ENCODE measurements around the gene FGF2. TPM values are rescaled to one million over a fixed set of nuclear protein-coding genes. Genes with fewer than 3 reads are reported as not detected.

Gene FGF2
- total RNA-seq, 4 donors from 2014 or later, result 27.0 to 46.4 (median 32.1) TPM

GRCh38 chr4:122946142-122946541 is 119.5 kb downstream of the FGF2 start:
- H3K36me3 ChIP-seq, result peaks cover 28 to 59% (median 43%) of the 10 kb centered on the region in 4 donors
- intact Hi-C loops (cut with DNase I), result no loop called here
- 97% methylated on average over 1 of the region's 1 CpG for WGBS

More at GRCh38 chr4:122946142-122946541, 119.5 kb downstream of the FGF2 start:
- Histone ChIP-seq H3K27ac (replicated peaks in 1 of 4) (no peak overlapping the region), H3K4me3 (no peak overlapping the region), H3K9me3 (no peaks in the 10 kb centered on the region), H3K27me3 (no peaks in the 10 kb centered on the region), H3K4me1 (no peaks in the 10 kb centered on the region)
- DNase-seq (ENCODE audit: extremely low spot score), result no peak
- TF ChIP-seq, protein P1, sequence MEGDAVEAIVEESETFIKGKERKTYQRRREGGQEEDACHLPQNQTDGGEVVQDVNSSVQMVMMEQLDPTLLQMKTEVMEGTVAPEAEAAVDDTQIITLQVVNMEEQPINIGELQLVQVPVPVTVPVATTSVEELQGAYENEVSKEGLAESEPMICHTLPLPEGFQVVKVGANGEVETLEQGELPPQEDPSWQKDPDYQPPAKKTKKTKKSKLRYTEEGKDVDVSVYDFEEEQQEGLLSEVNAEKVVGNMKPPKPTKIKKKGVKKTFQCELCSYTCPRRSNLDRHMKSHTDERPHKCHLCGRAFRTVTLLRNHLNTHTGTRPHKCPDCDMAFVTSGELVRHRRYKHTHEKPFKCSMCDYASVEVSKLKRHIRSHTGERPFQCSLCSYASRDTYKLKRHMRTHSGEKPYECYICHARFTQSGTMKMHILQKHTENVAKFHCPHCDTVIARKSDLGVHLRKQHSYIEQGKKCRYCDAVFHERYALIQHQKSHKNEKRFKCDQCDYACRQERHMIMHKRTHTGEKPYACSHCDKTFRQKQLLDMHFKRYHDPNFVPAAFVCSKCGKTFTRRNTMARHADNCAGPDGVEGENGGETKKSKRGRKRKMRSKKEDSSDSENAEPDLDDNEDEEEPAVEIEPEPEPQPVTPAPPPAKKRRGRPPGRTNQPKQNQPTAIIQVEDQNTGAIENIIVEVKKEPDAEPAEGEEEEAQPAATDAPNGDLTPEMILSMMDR (IDR thresholded peaks at IDR 0.05), result no peak
- TF ChIP-seq POLR2AphosphoS5 (IDR thresholded peaks at IDR 0.05) (no peak), POLR2A (IDR thresholded peaks at IDR 0.05; ENCODE audit: low read depth) (no peak), EP300 (IDR thresholded peaks at IDR 0.05) (no peak)

Other genes with a start within 250 kb of the FGF2 start
- gene IL21, start 205.8 kb upstream of the FGF2 start, total RNA-seq, result not detected
- gene BBS12, start 94.1 kb upstream of the FGF2 start, total RNA-seq, result 1 to 10 TPM; 3.0 to 5.7 (median 4.0) TPM
- 1 to 10 TPM; 3.0 to 6.5 (median 5.6) TPM for gene NUDT6, start 95.8 kb downstream of the FGF2 start, total RNA-seq